ENCODE data around the gene ELL. TPM values are rescaled to one million over a fixed set of nuclear protein-coding genes. Genes with fewer than 3 reads are reported as not detected.
A peak's percentile ranks its signal among the peaks of the same experiment; 100 is the strongest.

Gene ELL
- total RNA-seq, 3 donors from 2014 or later (not counting 1 experiment from before 2014, with no cell fraction given), result 61.1 to 64.3 (median 63.8) TPM

DNA sequence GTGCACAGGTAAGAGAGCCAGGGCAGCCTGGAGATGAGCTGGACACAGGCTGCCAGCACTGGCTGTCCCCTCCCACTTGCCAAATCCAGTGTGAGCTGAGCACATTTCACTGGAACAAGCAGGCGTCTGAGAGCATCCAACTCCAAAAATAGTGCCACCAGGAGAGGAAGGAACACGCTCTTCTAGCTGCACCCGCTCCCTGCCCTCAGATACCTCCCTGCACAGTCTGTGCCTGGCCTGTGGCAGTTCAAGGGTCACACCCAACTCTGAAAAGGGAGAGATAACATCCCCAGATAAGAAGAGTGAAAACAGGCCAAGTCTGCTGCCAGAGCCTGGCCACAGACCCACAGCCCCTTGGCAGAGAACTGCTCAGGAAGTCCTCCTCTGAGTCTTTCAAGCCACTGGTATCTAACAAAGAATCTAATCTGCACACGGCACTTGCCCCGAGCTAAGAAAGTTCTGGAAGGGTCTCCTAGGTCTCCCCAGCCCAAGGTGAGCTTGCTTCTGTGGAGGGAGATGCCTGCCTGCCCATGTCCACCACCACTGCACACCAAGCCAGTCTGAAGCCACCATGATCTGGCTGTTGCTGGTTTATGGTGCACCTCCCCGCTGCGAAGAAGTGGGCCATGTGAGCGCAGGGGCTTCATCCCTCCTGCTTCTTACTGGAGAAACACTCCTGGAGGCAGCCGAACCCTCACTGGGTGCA lies 14.7 kb downstream of the ELL start:
- TF ChIP-seq, protein P1, sequence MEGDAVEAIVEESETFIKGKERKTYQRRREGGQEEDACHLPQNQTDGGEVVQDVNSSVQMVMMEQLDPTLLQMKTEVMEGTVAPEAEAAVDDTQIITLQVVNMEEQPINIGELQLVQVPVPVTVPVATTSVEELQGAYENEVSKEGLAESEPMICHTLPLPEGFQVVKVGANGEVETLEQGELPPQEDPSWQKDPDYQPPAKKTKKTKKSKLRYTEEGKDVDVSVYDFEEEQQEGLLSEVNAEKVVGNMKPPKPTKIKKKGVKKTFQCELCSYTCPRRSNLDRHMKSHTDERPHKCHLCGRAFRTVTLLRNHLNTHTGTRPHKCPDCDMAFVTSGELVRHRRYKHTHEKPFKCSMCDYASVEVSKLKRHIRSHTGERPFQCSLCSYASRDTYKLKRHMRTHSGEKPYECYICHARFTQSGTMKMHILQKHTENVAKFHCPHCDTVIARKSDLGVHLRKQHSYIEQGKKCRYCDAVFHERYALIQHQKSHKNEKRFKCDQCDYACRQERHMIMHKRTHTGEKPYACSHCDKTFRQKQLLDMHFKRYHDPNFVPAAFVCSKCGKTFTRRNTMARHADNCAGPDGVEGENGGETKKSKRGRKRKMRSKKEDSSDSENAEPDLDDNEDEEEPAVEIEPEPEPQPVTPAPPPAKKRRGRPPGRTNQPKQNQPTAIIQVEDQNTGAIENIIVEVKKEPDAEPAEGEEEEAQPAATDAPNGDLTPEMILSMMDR (IDR thresholded peaks at IDR 0.05), result no peak
- H3K4me1 Mint-ChIP-seq, result peaks cover 51 to 66% of the 10 kb centered on the region in 2 donors
- H3K9me3 ChIP-seq (ENCODE audit: control insufficient read depth, insufficient read depth, low read length), result no peaks in the 10 kb centered on the region
- peak overlapping the region; percentile 79 for H3K4me3 Mint-ChIP-seq
- H3K27me3 Mint-ChIP-seq (ENCODE audit: low read depth in 2 of 2), result no peaks in the 10 kb centered on the region
- intact Hi-C loops (cut with micrococcal nuclease), result no loop called here
- DNase-seq (peak in 1 of 2 donors; percentile 57), ATAC-seq (peak; percentile 7 to 45 (median 35))
- H3K36me3 ChIP-seq (ENCODE audit: control insufficient read depth, insufficient read depth, low read length), result no peaks in the 10 kb centered on the region
- H3K27me3 ChIP-seq (ENCODE audit: control insufficient read depth, insufficient read depth, low read length), result no peaks in the 10 kb centered on the region
- H3K9me3 Mint-ChIP-seq, result no peaks in the 10 kb centered on the region
- H3K36me3 Mint-ChIP-seq, result no peaks in the 10 kb centered on the region
- H3K27ac ChIP-seq (ENCODE audit: low read length), result peak overlapping the region; percentile 64
- H3K4me1 ChIP-seq (ENCODE audit: control insufficient read depth, insufficient read depth, low read length), result peaks cover 83% of the 10 kb centered on the region
- H3K27ac Mint-ChIP-seq, result peak overlapping the region; percentile 78 to 86
- whole genome bisulfite sequencing (ENCODE audit: insufficient coverage), result 46% methylated on average over 9 of the region's 9 CpGs
- no peak overlapping the region for H3K4me3 ChIP-seq (ENCODE audit: low read length)

DNA sequence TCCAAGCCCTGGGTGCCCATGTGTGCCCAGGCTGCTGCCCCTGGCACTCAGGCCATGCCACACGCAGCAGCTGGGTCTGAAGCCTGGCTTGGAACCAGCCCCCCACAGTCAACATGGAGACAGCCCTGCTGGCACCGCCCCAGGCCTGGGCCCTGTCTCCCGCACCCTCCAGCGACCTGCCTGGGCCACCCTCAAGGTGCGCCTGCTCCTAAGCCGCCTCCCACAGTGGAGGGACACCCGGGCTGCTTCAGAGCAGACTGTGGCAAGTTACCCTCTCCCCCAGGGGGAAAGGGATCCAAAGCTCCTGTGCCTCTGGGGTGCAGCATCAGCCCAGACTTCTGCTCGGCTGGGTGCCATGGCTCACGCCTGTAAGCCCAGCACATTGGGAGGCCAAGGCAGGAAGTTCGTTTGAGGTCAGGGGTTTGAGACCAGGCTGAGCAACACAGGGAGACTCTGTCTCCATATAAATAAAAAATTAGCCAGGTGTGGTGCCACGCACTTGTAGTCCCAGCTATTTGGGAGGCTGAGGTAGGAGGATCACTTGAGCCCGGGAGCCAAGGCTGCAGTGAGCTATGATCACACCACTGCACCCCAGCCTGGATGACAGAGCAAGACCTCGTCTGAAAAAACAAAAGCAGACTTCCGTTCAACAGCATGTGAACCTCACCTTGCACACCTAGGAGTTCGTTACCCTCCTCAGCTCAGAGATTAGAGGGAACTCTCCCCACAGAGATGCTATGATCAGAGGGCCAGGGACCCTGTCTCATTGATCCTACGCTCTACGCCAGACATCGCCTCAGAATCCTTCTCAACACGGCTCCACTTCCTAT lies 15.6 kb downstream of the ELL start:
- no peak for ATAC-seq
- intact Hi-C loops (cut with micrococcal nuclease), result no loop called here
- H3K27me3 ChIP-seq (ENCODE audit: control insufficient read depth, insufficient read depth, low read length), result no peaks in the 10 kb centered on the region
- H3K4me1 ChIP-seq (ENCODE audit: control insufficient read depth, insufficient read depth, low read length), result peaks cover 92% of the 10 kb centered on the region
- H3K27ac Mint-ChIP-seq, result peak overlapping the region; percentile 78 to 86
- H3K27ac ChIP-seq (ENCODE audit: low read length), result peak overlapping the region; percentile 64
- TF ChIP-seq, protein P1 (IDR thresholded peaks at IDR 0.05), result no peak
- no peaks in the 10 kb centered on the region for H3K9me3 ChIP-seq (ENCODE audit: control insufficient read depth, insufficient read depth, low read length)
- no peaks in the 10 kb centered on the region for H3K27me3 Mint-ChIP-seq (ENCODE audit: low read depth in 2 of 2)
- WGBS (ENCODE audit: insufficient coverage), result 69% methylated on average over 19 of the region's 19 CpGs
- peak in 1 of 2 donors; percentile 50 for DNase-seq
- H3K4me3 Mint-ChIP-seq, result peak overlapping the region; percentile 79
- H3K36me3 ChIP-seq (ENCODE audit: control insufficient read depth, insufficient read depth, low read length), result no peaks in the 10 kb centered on the region
- H3K4me1 Mint-ChIP-seq, result peaks cover 60 to 75% of the 10 kb centered on the region in 2 donors
- H3K9me3 Mint-ChIP-seq, result no peaks in the 10 kb centered on the region
- H3K36me3 Mint-ChIP-seq, result no peaks in the 10 kb centered on the region
- H3K4me3 ChIP-seq (ENCODE audit: low read length), result no peak overlapping the region

DNA sequence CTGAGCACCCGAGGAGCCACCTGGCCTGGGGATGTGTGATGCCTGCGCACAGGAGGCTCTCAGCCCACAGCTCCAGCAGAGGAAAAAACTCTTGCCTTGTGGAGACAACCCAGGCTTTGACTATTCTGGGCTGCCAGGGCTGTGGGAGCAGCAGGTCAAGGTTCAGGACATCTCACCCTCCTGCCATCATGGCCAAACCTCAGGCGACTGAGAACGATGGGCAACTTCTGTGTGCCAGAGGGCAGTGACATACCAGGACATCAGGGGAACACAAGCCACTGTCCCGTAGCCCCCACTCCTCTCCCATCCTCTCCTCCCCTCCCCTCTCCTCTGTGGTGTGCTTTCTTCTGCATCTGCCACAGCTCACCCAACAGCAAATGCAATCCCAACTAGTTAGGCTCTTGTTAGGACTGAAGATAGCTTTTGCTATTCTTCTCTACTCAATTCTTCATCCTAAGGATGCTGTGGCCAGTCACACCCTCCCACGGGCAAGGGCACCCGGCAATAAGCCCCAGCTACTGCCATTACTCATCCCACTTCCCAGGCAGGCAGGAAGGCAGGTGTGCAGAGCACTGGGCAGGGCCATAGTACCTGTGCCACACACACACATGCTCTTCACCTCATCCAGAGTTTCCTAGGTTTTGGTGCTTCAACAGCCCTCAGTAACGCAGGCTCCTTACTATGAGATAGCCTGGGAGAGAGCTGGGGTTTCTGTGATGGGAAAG lies 16.8 kb downstream of the ELL start:
- H3K27me3 Mint-ChIP-seq (ENCODE audit: low read depth in 2 of 2), result no peaks in the 10 kb centered on the region
- H3K36me3 ChIP-seq (ENCODE audit: control insufficient read depth, insufficient read depth, low read length), result no peaks in the 10 kb centered on the region
- H3K4me3 Mint-ChIP-seq, result peak overlapping the region; percentile 60
- H3K4me3 ChIP-seq (ENCODE audit: low read length), result no peak overlapping the region
- TF ChIP-seq, protein P1 (IDR thresholded peaks at IDR 0.05), result no peak
- intact Hi-C loops (cut with micrococcal nuclease), result no loop called here
- H3K9me3 Mint-ChIP-seq, result no peaks in the 10 kb centered on the region
- DNase-seq, result no peak
- peak overlapping the region; percentile 54 to 86 for H3K27ac Mint-ChIP-seq
- H3K9me3 ChIP-seq (ENCODE audit: control insufficient read depth, insufficient read depth, low read length), result no peaks in the 10 kb centered on the region
- H3K4me1 Mint-ChIP-seq, result peaks cover 72 to 82% of the 10 kb centered on the region in 2 donors
- H3K27me3 ChIP-seq (ENCODE audit: control insufficient read depth, insufficient read depth, low read length), result no peaks in the 10 kb centered on the region
- ATAC-seq, result no peak
- peak overlapping the region; percentile 2 for H3K27ac ChIP-seq (ENCODE audit: low read length)
- peaks cover 97% of the 10 kb centered on the region for H3K4me1 ChIP-seq (ENCODE audit: control insufficient read depth, insufficient read depth, low read length)
- 77% methylated on average over 8 of the region's 8 CpGs for WGBS (ENCODE audit: insufficient coverage)
- no peaks in the 10 kb centered on the region for H3K36me3 Mint-ChIP-seq

Measured in natural killer cell (primary cell).